Activated CD4-positive, alpha-beta T cell treated with anti-CD3 and anti-CD28 coated beads for 4 hours (primary cell): ENCODE measurements around the gene SERINC5.
"Not testable (repeated sequence)": the region's sequence is repeated elsewhere in the genome, so short reads cannot be mapped to it uniquely, and the experiment has no call there.

Source experiments
- DNase-seq, 2 donors: peaks; one replicate each; pipeline ENCODE4 v3.0.0-alpha.2; 2020

The SERINC5 gene

GRCh38 chr5:80255811-80256712 lies at the start of gene SERINC5:
Gene SERINC5 (minus strand): TSS chr5:80256048. CDS start chr5:80255922, 126 bp downstream.
- DNase-seq, result peak; percentile 76 to 86

DNA sequence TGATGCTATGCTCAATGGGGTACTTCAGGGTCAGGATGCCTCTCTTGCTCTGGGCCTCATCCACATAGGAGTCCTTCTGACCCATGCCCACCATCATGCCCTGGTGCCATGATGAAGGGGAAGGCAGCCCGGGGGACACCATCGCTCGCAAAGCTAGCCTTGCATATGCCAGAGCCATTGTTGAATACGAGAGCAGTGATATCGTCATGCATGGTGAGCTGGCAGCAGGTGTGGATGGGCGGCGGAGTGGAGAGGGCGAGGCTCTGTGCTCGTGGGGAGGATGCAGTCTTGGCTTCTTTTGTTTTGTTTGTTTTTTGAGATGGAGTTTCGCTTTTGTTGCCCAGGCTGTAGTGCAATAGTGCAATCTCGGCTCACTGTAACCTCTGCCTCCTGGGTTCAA lies 46.8 kb upstream of the SERINC5 start:
- no peak for DNase-seq

GRCh38 chr5:80301342-80301741 lies 45.5 kb upstream of the SERINC5 start:
- DNase-seq, result not testable (repeated sequence)

GRCh38 chr5:80300796-80301195 lies 44.9 kb upstream of the SERINC5 start:
- DNase-seq, result not testable (repeated sequence)

- DNase-seq, result no peak
Observed at GRCh38 chr5:80300125-80300524, 44.3 kb upstream of the SERINC5 start.

GRCh38 chr5:80299601-80300000 lies 43.8 kb upstream of the SERINC5 start:
- no peak for DNase-seq

- DNase-seq, result no peak
Observed at GRCh38 chr5:80296121-80296520, 40.3 kb upstream of the SERINC5 start.

DNA sequence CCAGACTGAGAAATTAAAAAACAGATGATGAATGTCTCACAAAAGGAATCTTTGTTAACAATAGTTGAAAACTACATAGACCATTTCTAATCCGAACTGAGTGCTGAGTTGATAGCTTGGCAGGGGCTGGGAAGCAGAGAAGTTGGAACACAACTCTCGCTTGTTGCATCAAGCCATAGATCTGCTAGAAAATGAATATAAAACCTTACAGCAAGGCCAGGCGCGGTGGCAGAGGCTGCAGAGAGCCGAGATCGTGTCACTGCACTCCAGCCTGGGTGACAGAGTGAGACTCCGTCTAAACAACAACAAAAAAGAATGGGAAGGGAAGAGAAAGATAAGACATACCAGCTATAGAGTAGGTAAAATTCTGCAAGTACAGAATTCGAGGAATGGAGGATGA lies 35.9 kb upstream of the SERINC5 start:
- no peak for DNase-seq

GRCh38 chr5:80289320-80289719 lies 33.5 kb upstream of the SERINC5 start:
- no peak for DNase-seq

GRCh38 chr5:80288177-80288576 lies 32.3 kb upstream of the SERINC5 start:
- DNase-seq, result no peak

DNA sequence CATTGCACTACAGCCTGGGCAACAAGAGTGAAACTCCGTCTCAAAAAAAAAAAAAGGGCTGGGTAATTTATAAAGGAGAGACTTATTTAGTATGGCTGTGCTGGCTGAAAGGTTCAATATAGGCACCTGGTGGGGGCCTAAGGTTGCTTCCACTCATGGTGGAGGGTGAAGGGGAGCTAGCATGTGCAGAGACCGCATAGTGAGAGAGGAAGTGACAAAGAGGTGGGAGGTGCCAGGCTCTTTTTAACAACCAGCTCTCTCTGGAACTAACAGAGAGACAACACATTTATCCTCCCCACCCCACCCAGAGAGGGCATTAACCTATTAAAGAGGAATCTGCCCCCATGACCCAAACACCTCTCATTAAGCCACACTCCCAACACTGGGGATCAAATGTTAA lies 28.9 kb upstream of the SERINC5 start:
- peak in 1 of 2 donors; percentile 18 for DNase-seq

- DNase-seq, result no peak
Observed at GRCh38 chr5:80283360-80283759, 27.5 kb upstream of the SERINC5 start.

DNA sequence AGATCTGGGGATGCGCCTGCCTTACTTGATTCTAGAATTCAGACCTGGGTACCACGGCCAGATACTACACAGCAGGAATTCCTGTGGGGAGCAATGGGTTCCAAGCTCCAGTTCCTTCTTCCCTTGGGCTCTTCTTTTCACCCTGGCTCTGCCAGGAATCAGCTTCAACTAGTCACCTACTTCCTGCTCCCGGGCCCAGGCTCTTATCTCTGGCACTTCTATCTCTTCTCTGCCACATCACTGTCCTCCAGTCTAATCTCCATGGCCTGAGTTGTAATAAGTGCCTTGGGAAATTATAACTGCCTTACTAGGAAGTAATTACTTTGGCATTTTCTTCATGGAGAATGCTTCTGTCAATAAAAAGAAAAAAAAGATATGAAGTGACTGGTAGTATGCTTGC lies 26.2 kb upstream of the SERINC5 start:
- no peak for DNase-seq

DNA sequence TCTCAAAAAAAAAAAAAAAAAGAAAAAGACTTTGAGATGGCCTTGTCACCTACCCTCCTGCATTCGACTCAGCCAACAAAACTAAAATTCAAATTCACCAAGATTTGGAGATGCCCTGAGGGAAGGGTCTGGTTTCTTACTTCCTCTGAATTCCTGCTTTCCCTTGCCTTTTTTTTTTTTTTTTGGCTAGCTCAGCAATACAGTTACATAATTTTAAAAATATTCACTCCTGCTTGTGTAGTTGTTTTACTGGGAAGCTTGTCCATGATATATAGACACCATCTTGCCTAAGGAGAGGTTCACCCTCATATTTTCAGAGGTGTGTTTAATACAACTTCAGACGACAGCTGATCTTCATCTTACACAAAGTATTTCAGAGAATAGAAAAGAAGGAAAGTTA lies 21.3 kb upstream of the SERINC5 start:
- DNase-seq, result no peak

DNA sequence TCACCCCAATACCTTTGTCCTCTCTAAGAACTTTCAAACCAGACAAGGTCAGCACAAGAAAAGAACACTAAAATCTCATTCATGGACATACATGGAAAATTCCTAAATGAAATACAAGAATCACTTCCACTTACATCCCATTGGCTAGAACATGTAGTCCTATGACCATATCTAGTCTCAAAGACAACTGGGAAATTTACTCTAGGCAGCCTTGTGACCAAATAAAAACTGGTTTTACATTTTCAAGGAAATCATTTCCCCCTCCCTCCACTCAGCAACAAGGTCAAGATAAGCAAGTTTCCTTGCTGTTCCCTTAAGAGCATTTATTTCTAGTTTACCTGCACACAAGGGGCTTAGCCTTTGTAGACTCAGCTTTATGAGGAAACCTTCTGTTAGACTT lies 20.3 kb upstream of the SERINC5 start:
- DNase-seq, result no peak

DNA sequence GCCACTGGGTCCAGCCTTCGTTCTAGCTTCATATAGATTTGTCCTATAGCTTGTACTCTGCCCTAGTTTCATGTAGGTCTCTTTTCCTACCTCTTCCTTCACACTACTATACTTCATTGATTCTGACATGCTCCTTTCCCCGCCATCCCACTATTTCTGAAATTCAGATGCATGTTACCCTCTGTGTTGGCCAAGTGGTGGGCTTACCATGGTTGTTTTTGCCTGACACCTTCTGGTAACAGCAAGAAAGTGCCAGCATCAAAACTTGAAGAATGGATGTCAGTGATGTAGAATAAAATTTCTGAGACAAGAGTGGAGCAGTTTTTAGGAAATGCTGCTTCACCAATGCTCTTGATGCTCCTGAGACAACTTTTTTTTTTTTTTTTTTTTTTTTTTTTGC lies 19.5 kb upstream of the SERINC5 start:
- no peak for DNase-seq

DNA sequence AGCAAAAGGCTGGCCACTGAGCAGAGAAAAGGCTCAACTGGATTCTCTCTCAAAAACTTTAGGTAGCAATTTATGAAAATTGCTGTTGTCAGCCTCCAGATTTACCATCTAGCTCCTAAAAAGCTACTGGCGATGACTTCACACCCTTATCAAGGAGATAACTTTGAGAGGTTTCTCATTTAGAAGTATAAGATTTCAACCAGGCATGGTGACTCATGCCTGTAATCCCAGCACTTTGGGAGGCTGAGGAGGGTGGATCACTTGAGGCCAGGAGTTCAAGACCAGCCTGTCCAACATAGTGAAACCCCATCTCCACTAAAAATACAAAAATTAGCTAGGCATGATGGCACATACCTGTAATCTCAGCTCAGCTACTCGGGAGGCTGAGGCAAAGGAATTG lies 14.7 kb upstream of the SERINC5 start:
- not testable (repeated sequence) for DNase-seq

DNA sequence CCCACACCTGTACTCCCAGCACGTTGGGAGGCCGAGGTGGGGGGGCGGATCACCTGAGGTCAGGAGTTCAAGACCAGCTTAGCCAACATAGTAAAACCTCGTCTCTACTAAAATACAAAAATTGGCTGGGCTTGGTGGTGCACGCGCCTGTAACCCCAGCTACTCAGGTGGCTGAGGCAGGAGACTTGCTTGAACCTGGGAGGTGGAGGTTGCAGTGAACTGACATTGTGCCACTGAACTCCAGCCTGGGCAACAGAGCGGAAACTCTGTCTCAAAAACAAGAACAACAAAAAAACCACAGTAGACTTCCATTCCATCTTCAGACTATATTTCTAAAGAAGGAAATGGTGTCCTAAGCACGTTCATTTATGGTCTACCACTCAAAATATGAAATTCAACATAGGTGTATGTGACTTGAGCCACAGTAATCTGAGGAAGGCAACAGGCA lies 14.2 kb upstream of the SERINC5 start:
- peak; percentile 29 to 32 for DNase-seq

DNA sequence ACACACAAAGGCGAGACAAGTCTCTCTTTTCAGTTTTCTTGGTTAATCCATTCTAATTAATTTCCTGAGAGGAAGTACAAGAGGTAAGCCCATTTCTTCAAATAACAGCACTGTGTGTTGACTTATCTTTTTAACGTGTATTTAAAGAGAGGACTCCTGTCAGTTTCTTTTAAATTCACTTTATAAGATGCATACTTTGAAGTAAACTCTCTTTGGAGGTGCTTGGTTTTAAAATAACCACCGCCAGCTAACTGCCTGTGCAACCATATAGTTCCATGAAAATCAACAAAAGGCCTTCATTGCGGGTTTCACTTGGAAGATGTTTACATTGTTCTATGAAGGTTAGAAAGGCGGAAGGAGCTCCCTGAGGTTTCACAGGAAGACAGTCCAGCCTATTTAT lies 13.1 kb upstream of the SERINC5 start:
- no peak for DNase-seq

GRCh38 chr5:80266566-80266965 lies 10.7 kb upstream of the SERINC5 start:
- no peak for DNase-seq

DNA sequence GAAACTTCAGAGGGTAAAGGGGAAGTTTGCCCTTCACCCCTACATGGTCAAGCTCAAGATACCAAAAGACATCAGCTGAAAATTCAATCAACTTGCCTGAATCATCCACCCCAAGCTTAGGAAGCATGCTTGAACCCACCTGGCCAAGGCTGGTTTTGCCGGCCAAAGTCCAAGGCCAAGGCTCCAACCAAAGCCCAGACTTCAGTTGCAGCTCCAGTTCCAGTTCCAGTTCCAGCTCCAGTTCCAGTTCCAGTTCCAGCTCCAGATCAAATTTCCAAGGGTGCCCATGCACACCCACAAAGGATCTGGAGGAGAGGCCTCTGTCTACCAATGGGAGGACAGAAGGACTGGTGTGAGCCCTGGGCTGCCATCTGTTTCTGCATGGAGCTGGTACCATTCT lies 4.6 kb upstream of the SERINC5 start:
- no peak for DNase-seq

- no peak for DNase-seq
Observed at GRCh38 chr5:80259511-80260203, 3.8 kb upstream of the SERINC5 start.

DNA sequence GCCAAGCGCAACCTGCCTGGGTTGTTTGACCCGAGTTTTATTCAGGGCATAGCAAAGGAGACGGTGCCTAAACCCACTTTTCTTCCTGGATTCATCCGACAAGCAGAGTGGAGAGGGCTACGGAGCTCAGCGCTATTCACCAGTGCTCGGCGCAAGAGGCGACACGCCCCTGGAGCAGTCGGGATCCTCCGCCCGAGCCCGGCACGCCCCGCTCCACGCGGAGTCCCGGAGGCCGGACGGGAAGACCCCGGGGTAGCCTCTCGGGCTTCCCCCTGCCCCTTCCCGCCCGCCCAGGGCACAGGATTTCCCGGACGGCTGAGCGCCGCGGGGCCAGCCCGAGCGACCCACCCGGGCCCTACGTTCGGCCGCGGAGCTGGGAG lies 427 bp downstream of the SERINC5 start:
- peak; percentile 35 to 39 for DNase-seq

DNA sequence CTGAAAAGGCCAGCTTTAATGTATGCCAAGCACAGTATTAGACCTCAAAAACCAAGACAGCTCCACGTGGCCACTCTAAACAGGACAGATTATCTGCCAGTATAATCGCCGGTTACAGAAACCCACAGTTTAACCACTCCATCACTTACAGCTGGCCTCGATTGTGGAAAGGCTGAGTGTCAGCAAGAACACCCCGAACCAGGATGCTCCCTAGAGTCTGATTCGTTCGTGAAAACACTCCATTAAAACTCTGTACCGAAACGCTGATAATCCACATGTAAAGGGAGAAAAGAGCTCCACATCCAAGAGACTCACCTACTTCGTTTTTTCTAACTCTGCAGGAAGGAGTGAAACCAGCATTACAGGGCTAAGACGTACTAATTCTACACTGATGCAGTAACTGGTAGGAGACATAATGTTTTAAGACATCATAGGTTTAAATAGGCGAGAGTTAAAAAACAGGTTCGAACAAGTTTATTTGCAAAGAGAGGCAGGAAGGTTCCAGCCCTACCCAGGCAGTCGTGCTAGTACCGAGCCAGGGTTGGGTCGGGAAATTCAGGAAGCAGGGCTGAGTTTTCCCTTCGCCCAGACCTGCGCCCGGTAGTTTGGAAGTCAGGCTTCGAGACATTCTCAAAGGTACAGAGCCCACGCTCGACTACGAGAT lies 949 bp downstream of the SERINC5 start:
- no peak for DNase-seq
